ENCODE results near the gene FAM114A2.
A peak's percentile ranks its signal among the peaks of the same experiment; 100 is the strongest.
"Not testable (repeated sequence)": the region's sequence is repeated elsewhere in the genome, so short reads cannot be mapped to it uniquely, and the experiment has no call there.

FAM114A2 gene

DNA sequence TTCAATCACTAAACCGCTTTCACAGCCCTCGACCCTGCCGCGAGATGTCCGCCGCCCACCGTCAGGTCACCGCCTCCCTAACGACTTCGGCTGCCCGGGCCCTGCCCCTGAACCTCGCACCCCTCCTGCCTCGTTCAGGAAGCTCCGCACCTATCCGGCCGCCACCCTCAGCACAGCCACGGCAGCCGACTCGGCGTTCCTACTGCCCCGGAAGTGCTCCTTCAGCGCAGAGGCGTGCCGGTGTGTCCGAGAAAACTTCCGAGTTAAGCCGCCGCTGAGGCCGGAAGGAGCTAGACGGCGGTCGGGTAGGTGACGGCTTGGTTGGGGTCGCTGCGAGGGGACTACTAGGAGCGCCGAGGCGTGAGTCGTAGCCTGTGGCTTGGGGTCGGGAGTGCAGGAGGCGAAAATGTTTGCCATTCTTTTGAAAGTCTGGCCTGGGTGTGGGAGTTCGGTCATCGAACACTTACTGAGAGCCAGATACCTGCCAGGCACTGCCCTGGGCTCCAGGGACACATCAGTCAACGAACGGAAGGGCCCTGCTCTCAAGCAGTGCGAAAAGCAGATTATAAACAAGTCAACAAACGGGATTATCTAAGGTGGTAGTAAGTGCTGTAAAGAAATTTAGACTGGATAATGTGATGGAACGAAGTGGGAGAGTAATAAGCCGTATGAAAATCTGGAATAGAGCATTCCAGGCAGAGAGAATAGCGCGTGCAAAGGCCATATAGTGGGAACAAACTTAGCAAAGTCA, at the start of gene FAM114A2, which contains the start of gene MFAP3:
Gene FAM114A2 (minus strand): TSS at position 204 of the 751 bp plus-strand sequence. CDS start 3,957 bp downstream, outside the sequence.
Gene MFAP3 (plus strand): TSS at position 261 of the 751 bp plus-strand sequence. CDS start 10,756 bp downstream, outside the sequence.
- peak; percentile 66 for DNase-seq

DNA sequence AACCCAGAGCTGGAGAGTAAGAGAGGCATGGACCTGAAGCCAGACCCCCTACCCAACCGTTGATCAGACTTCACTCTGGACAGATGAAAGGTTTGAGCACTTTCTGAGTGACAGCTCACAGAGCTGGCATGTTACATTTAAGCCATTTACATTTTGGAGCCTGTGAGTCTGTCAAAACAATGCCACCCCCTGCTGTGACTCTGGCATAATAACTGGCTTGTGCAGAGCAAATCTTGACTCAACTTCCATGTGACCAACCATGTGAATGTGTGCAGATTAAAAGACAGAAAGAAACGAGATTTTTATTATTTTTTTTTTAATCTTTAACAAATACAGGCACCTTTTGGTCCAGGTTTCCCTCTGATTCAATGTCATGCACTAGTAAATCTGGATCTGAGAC, 48.5 kb upstream of the FAM114A2 start:
- no peak for DNase-seq

DNA sequence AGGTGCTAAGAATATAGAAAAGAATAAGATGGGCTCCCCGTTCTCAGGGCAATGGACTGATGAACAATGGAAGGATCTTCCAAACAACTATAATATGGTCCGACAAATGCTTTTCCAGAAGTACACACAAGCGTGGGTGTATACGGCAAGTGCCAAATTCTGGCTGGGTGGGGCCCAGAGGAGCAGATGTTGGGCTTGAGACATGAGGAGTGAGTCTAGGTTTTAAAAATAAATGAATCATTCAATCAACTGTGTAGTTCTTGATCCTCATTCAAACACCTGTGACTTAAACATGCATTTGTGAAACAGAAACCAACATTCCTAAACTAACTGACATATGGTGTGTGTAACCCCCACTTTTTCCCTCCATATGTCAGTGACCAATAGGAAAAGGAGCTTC, 47.9 kb upstream of the FAM114A2 start:
- no peak for DNase-seq

DNA sequence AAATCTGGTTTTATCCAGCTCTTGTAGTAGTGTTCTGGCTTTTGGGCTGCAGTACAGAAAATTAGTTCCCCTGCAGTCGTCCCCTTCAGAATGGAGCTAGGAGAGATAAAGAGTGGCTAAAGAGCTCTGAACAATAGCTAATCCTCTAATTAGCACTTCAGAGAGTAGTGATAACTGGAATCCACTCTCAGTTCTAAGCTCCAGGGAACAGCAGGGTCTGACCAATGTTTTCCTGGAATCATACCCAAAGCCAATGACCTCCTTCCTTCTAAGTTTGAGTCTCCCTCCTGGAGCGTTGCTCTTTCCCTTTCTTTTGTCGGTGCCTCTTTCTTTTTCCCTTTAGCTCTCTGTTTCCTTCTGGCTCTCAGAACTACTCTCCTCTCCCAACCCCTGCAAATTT, 47.4 kb upstream of the FAM114A2 start:
- no peak for DNase-seq

DNA sequence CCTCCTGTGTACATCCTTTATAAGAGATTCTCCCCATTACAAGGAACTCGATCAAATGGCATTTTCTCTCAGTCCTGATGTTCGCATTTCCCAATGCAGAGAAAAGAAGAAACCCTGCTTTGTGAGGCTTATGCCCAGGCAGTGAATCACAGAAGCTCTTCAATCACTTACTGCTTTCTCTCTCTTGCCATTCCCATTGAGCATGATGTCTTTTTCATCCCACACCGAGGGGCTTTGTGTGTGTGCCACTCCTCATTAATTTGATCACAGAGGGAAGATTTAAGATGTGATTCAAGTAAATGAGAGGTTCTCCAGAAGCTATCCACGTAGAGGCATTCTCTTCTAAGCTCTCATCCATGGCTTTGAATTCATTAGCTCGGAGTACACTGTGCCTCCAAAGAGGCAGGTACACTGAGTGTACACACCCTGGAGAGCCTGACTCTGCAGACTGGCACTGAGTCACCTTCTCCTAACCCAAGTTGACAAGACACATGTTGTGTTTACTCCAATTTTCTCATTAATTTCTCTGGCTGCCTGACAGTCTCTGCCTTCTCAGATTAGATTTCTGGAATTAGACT, 45.4 kb upstream of the FAM114A2 start:
- DNase-seq = no peak

DNA sequence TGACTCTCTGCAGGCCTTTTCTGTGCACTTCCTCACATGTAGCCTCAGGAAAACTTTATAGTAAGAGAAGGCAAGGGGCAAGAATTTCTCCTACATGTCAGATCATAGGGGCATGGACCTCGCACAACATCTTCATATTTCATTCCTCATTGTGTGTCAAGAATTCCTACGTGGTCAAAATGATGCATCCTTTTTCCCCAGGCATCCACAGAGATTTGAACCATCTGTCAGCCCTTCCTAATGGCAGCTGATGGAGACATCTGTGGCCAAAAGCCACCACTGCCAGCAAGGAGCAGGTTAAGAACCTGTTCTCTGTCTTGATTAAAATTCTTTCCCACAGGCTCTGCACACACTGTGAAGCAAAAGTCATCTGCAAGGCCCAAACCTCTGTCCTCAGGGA, 42.5 kb upstream of the FAM114A2 start:
- no peak for DNase-seq

DNA sequence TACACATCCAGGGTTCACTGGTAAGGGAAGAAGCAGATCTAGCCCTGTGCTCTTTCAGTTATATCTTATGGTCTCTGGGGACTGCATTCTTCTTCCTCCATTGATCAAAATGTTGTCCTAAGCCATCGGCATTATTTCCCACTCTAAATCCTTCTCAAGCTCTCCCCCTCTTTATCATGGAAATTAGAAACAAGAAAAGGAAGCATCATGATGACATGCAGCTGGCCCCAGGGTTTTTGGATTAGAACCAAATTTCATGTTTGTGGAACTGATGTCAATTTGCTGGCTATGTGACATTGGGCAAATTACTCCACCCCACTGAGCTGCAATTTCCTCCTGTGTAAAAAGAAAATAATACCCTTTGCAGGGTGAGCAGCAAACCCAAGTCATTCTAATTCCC, 39.6 kb upstream of the FAM114A2 start:
- DNase-seq = no peak

DNA sequence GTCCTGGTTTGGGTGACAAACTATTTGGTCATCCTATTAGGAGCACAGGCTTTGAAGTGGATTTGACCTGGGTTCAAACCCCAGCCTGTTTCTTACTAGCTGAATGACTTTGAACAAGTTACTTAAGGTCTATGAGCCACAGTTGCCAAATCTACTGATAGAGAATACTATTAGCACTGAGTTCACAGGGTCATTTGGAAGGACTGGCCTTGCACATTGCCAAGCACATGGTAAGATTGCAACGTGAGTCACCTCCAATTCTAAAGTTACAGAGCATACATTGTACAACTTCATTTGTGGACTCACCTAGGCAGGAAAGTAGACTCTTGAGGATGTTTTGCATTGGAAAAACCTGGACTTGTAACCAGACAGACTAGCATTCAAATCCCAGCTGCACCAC, 39.0 kb upstream of the FAM114A2 start:
- no peak for DNase-seq

DNA sequence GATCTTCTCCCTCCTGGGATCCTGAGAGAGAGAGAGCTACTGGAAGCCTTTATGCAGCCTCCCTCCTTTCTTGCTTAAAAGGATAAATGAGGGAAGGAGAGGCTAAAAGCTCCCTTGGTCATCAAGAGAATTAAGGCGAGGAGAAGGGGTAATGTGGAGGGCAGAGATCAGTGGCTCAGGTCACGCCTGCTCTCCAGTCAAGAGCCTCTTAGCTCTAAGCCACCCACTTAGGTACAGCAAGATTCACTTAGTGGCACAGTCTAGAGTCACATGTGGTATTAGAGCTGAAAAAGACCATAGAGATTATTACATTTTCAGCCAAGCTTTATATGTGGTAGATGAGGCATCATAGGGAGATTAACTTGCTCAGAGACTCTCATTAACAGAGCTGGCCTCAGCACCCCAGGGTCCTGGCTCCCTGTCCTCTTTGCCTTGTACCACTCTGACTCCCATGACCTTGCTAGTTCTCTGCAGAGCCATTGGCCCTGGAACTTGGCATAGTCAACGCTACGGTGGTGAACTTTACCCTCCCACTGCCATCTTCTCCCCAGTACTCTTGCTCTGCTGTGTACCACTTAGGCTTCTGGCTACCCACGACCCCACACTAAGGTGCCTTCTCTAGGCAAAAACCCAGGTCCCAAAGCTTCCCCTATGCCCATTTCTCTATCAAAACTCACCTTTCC, 37.7 kb upstream of the FAM114A2 start:
- no peak for DNase-seq

DNA sequence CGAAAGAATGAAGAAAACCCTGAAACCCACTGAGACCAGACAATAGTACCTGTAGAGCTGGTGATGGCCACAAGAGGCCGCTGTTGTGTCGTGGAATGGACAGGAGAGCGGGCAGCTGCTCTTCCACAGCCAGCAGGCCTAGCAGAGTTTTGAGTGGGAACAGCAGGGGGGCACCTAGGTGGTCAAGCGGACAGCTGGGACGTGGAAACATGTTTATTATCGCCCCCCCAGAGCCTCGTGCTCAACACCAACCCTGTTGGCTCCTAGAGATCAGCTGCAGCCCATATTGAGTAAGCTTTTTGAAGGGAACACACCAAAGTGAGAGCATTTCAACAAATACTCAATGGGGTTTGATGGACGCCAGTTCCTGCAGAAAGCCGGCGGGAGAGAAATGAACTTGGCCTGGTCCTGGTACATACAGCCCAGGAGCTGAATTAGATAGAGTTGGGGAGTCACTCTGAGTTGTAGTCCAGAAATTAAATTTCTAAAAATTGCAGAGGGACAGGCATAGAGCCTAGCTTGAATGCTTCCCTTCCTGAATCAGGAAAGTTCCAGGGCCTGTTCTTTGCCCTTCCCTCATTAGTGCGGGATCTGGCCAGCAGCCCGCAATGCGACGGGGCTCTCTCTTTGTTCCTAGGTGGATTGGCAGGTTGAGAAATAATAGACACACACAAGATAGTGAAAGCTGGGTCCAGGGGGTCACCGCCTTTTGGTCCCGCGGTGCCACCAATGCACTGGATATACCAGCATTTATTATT, 33.9 kb upstream of the FAM114A2 start:
- no peak for DNase-seq

DNA sequence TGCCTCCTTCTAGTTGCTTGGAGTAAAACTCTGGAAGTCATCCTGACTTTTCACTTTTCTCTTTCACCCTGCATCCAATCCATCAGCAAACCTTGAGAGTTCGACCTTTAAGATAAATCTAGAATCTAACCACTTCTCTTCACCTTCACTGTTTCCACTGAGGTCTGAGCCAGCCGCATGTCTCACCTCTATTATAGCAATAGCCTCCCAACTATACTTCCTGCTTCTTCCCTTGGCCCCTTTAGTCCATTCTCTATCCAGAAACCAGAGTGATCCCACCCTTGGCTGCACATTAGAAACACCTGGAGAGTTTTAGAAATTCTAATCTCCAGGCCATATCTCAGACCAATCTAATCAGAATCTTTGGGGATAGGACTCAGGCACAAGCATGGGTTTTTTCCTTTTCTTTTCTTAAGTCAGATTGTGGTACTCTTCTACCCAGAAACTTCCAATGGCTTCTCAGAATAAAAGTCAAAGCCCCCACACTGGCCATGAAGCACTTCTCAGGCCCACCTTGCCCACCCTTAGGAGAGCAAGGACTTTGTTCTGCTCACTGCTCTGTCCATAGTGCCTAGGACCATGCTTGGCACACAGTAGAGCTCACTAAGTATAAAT, 33.2 kb upstream of the FAM114A2 start:
- DNase-seq = no peak

DNA sequence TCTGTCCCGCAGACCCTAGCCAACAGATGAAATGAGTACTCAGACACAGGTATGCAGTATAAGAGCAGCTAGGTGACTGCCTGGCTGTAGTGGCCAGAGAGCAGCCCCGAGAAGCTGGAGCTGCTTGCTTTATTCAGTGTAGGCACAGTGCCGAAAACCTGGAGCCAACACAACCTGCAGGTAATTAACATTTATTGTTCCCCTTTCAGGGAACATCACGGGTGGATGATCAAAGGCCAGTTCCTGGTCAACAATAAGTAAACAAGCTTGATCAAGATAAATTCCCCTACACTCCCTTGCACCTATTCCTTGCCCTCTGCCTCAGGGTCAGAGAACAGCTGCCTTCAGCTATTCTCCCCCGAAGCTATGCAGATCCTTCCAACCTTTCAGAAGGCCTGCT, 31.1 kb upstream of the FAM114A2 start:
- not testable (repeated sequence) for DNase-seq

DNA sequence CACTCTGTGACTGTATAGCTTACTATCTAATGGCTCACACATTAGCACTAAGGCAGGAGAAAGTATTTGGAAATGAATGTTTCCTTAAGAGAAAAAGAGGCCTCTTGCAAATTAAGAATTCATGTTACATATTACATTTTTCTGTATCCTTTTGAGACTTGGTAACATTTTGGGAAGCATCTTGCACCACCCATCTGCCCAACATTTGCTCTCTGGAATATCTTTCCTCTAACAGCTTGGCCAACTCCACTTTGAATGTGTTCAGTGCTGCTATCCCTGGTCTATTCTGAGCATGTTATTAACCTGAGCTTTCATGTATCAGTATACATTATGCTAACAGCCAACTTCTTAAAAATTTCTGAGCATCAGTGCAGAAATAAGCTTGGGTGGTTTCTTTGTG, 27.3 kb upstream of the FAM114A2 start:
- DNase-seq = no peak

DNA sequence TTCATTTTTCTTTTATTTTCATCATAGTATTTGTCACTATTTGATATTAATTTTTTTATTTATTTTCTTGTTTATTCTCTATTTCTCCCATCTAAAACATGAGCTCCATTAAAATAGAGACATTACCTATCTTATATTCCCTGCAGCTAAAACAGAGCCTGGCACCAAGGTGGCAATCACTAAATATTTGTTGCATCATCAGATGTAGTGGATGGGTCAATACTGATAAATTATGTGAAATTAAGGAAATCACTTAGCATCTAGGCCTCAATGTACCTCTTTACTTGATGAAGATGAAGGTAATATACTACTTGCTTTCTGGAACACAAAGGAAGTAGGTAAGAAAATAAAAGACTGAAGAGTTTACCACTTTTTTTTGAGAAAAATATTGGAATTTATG, 24.7 kb upstream of the FAM114A2 start:
- DNase-seq = no peak

DNA sequence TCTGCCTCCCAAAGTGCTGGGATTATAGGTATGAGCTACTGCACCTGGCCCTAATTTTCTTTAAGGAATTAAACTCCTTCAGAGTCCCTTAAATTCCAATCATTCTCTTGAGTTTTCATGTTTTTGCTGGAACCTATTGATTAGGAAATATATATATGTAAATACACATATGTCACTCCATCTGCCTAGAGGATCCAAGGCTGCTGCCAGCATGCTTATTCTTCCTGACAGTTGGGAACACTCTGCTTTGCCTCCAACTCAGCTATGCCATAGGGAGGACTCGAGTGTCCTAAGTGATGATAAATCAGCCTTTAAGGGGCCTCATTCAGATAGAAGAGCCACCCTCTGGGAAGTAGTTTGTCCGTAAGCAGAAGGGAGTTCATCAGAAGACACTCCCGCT, 21.9 kb upstream of the FAM114A2 start:
- no peak for DNase-seq

DNA sequence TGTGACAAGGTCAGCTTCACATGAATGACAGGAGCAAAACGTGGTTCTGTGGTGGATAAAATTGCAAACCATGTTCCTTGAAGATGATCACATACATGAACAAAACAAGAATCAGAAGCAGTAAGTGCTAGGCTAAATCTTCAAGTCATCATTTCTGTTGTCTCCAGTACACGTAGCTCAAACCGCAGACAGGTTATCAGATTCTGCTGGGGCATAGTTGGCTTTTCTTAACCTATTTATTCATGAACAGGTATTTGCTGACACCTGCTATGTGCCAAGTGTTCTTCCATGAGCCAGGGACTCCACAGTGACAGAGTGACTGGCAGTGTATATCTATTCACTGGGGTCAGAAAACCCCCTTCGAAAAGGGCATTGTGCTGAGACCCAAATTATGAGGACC, 20.9 kb upstream of the FAM114A2 start:
- DNase-seq = no peak

DNA sequence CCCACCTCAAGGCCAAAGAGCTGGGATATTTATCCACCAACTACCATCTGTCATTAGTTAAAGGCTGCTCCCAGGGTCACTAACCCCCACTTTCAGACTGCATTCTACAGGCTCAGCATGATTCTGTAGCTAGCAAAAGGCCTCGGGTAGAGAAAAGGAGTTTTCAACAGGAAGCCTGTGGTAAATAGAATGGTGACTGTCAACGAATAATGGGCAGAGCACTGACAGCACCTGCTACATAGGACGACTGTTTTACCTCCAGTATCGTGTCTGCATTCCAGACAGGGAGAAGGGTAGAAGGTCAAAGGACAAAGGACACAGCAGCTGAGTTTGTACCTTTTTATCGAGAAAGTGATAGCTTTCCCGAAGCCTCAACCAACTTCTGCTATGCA, 20.3 kb upstream of the FAM114A2 start:
- DNase-seq = no peak

DNA sequence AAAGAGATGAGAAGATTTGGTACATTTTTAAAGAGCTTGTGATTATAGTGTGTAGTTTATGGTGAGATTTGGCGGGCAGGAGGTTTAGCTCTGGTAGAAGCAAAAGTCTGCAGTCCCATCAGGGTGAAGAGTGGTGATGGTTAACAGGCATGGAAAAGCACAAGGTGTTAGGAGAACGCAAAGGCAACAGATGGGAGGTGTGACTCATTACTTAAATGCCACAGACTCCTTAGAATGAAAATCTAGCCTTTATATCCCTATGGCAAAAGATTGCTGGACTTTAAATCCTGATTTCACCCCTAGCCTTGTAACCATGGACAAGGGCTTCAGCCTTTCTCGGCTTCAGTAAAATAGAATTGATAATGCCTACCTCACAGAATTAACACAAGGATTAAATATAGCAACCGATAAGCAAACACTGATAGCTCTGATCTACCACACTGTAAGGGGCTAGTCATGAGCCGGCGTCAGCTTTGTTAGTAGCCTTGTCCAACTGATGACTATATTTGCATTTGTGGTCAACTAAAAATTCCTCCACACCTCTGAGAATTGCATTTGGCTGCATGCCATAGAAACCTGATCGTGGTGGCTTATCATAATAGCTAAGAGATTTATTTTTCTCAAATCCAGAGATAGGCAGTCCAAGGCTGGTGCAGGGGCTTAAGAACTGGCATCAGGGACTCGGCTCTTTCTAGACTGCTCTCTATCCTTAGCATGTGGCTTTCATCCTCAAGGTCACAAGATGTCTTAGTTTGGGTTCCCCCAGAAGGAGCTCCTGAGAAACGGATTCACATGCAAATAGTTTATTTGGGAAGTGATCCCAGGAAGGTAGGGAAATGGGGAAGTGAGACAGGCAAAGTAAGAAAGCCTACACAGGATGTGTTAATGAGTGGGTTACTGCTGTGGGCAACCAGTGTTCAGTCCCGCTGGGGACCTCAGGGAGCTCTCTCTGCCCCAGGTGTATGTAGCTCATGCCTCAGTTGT, 19.6 kb upstream of the FAM114A2 start:
- no peak for DNase-seq

DNA sequence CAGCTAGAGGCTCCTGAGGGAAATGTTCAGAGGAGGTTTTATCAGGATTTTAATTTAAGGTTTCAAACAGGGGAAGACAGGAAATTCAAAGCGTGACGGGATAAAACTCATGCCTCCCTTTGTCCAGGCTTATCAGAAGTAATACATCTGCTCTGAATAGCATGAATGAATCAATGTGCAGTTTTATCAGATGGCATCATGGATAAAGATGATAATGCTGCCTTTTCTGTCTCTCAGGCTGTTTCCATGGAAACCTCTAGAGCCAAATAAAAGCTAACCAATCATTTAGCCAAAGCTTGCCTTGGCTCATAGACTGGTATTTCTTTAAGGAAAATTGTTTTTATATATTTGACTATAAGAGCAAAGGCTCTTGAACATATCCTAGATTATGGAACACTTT, 16.5 kb upstream of the FAM114A2 start:
- DNase-seq = no peak

DNA sequence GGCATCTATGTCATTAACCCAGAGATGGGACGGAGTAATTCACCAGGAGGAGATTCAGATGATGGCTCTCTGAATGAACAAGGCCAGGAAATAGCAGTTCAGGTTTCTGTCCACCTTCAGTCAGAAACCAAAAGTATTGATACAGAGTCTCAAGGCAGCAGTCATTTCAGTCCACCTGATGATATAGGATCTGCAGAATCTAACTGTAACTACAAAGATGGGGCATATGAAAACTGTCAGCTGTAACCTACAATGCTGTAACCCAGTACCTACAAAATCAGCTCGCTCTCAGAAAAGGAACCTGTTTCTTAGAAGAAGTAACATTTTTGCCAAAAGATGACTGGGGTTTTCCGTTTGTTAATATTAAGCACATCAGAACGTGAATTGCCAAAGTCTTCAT, 14.8 kb upstream of the FAM114A2 start:
- no peak for DNase-seq

DNA sequence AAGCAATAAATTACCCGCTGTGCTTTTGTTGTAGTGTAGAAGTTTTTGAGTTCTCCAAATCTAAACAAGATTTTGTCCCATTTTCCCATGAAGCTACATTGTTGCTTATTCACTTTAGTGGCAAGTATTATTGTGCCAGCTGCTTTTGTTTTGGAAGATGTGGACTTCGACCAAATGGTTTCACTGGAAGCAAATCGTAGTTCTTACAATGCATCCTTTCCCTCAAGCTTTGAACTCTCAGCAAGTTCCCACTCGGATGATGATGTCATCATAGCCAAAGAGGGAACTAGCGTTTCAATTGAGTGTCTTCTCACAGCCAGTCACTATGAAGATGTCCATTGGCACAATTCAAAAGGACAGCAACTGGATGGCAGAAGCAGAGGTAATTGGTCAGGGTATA, 10.9 kb upstream of the FAM114A2 start:
- DNase-seq = no peak

DNA sequence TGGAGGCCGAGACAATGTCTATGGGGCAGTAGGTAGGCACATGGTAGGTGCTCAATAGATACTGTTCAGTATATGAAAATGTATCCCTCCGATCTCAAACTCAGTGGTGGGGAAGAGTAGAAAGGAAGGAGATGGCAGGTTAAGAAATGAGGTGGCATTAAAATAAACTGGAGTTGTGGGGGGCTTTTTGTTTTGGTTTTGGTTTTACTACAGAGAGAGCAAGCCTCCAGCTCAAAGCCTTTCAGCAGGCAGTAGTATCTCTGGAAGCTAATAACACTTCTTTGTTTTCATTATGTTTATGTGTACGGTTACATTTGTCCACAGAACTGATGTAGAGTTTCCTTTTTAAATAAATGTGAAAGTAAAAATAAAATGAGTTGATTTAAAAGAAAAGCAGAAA, 8.6 kb upstream of the FAM114A2 start:
- DNase-seq = no peak
